Lower leg skin (tissue), 3 donors: ENCODE data around the gene HSPA5.

Experiments used
- CTCF ChIP-seq, 3 donors: fragments of 450-650 bp; IDR thresholded peaks; one replicate each; pipeline ENCODE4 v1.5.1; 2016; ENCODE audit warnings: antibody characterized with exemption in 3 of 3, mild to moderate bottlenecking in 3 of 3, moderate library complexity in 2 of 3
- POLR2A ChIP-seq, 2 donors: fragments of 450-650 bp; IDR thresholded peaks; one replicate each; pipeline ENCODE4 v1.6.1; 2016 to 2017; ENCODE audit warnings: antibody characterized with exemption in 2 of 2, mild to moderate bottlenecking in 1 of 2, moderate library complexity in 1 of 2

GRCh38 chr9:125276771-125277170 is 35.6 kb upstream of the HSPA5 start:
- no peak for TF ChIP-seq POLR2A (IDR thresholded peaks at IDR 0.05)
- no peak for TF ChIP-seq CTCF (IDR thresholded peaks at IDR 0.05)
